AG04450 (cell line): Measurements from ENCODE around the gene TLNRD1. TPM values are rescaled to one million over a fixed set of nuclear protein-coding genes. Genes with fewer than 3 reads are reported as not detected.
A peak's percentile ranks its signal among the peaks of the same experiment; 100 is the strongest.

Source experiments
- CTCF ChIA-PET: fragments of 300-600, 350-600 bp; formaldehyde crosslinking; extraction: SDS; loops from one replicate; lab custom pipeline; 2022; ENCODE audit warnings: antibody characterized with exemption, inconsistent platforms; lab: Charles Lee
- POLR2A ChIA-PET: fragments of 350-600 bp; formaldehyde crosslinking; extraction: SDS; loops from one replicate; lab custom pipeline; 2021; ENCODE audit warnings: antibody characterized with exemption, inconsistent platforms; lab: Yijun Ruan, JAX
- DNase-seq: peaks from one replicate; pipeline ENCODE4 v3.0.0-alpha.2; 2011; ENCODE audit warnings: low read depth, low spot score
- H3K27ac ChIP-seq: one replicate; pipeline ENCODE4 v1.5.1; 2012; ENCODE audit warnings: low read depth, low read length, control low read depth
- H3K27me3 ChIP-seq: one replicate; pipeline ENCODE4 v1.6.0; 2012; ENCODE audit warnings: low read length; ENCODE audit not compliant: control insufficient read depth, insufficient read depth
- H3K4me3 ChIP-seq: 2 replicates; pipeline ENCODE4 v1.5.1; 2011; ENCODE audit warnings: mild to moderate bottlenecking, low read depth, low read length, control low read depth
- H3K9me3 ChIP-seq: 2 replicates; pipeline ENCODE4 v1.5.1; 2012; ENCODE audit warnings: low read length; ENCODE audit not compliant: control insufficient read depth, insufficient read depth
- polyA plus RNA-seq: library from polyadenylated mRNA; depleted of rRNA; stranded (reverse); fragments of >200 nt; gene quantifications from 2 replicates; pipeline ENCODE4 v1.2.3, GENCODE V29; 2011
- TF ChIP-seq, protein P1 (sequence below): IDR thresholded peaks from 2 replicates; pipeline ENCODE4 v1.5.1; 2011; ENCODE audit warnings: low read depth, low read length, control low read depth, inconsistent platforms

TLNRD1 gene
- polyA plus RNA-seq, 1 experiment = 3.5 TPM

DNA sequence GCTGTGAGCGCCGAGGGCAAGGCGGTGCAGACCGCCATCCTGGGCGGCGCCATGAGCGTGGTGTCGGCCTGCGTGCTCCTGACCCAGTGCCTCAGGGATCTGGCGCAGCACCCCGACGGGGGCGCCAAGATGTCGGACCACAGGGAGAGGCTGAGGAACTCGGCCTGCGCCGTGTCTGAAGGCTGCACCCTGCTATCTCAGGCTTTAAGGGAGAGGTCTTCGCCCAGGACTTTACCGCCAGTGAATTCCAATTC, 2.3 kb downstream of the TLNRD1 start:
- CTCF ChIA-PET = interaction anchor here (2.0 kb wide), 1 partner anchor 263 kb away, joined by 6 read pairs; no protein-coding TSS in a partner anchor
- DNase-seq = no peak
- TF ChIP-seq, protein P1, sequence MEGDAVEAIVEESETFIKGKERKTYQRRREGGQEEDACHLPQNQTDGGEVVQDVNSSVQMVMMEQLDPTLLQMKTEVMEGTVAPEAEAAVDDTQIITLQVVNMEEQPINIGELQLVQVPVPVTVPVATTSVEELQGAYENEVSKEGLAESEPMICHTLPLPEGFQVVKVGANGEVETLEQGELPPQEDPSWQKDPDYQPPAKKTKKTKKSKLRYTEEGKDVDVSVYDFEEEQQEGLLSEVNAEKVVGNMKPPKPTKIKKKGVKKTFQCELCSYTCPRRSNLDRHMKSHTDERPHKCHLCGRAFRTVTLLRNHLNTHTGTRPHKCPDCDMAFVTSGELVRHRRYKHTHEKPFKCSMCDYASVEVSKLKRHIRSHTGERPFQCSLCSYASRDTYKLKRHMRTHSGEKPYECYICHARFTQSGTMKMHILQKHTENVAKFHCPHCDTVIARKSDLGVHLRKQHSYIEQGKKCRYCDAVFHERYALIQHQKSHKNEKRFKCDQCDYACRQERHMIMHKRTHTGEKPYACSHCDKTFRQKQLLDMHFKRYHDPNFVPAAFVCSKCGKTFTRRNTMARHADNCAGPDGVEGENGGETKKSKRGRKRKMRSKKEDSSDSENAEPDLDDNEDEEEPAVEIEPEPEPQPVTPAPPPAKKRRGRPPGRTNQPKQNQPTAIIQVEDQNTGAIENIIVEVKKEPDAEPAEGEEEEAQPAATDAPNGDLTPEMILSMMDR = no peak
- Histone ChIP-seq H3K27me3 (no peaks in the 10 kb centered on the region), H3K4me3 (peak overlapping the region; percentile 83; the same call in 1 of the 2 replicates), H3K27ac (no peak overlapping the region), H3K9me3 (peaks cover 6% of the 10 kb centered on the region; the same call in 1 of the 2 replicates)
- POLR2A ChIA-PET = no interaction called here

DNA sequence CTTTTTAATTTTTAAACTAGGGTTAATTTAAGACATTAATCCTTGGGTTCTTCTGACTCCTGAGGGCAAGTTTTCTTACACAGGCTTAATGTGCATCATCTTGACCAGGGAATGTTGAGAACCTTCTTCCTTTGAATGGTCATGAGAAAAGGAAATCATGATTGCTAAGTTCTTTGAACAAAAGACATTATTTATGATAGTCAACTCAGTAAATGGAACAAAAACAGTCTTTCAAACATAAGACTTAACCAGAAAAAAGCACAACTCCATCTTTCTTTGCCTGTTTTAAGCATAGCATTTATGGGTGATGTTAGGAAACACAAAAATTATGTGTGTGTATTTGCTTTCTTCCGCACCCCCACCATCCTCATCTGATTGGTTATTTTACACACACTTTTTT, 5.4 kb downstream of the TLNRD1 start:
- CTCF ChIA-PET = no interaction called here
- no peaks in the 10 kb centered on the region for H3K27me3 ChIP-seq
- POLR2A ChIA-PET = no interaction called here
- H3K27ac ChIP-seq = no peak overlapping the region
- peaks cover 3% of the 10 kb centered on the region; the same call in 1 of the 2 replicates for H3K9me3 ChIP-seq
- no peak for DNase-seq
- H3K4me3 ChIP-seq = no peak overlapping the region
- TF ChIP-seq, protein P1 = no peak

DNA sequence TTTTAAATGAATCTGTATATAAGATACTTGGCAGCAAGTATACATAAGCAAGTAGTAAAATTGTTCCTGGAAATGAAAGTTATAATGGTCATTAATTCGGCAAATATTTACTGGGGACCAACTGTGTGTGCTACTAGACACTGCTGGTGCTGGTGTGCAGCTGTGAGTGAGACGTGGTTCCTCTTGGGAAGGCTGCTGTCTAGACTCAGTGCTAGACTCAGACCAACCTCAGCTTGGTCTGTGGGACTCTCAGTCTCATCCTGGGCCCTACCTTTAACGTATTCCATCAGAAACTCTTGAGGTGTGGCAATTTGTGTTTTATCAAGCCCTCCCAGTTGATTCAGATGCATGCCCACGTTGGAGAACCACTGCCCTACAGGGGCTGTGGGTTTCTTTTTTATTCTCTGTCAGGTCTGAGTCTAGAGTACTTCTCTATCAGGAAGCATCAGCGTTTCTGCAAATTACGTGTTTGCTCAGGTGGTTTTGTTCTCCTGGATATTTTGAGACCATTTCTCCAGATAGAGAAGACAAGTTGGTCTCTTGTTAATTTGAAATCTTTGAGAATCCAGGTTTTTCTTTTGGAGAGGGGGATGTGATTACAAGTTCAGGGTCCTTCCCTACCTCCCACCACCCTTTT, 6.8 kb downstream of the TLNRD1 start:
- Histone ChIP-seq H3K4me3 (no peak overlapping the region), H3K27me3 (no peaks in the 10 kb centered on the region), H3K27ac (no peak overlapping the region), H3K9me3 (peaks cover 3% of the 10 kb centered on the region; the same call in 1 of the 2 replicates)
- DNase-seq = no peak
- CTCF ChIA-PET = interaction anchor here (1.7 kb wide), 1 partner anchor 258 kb away, joined by 7 read pairs; no protein-coding TSS in a partner anchor
- TF ChIP-seq, protein P1 = no peak
- POLR2A ChIA-PET = no interaction called here

DNA sequence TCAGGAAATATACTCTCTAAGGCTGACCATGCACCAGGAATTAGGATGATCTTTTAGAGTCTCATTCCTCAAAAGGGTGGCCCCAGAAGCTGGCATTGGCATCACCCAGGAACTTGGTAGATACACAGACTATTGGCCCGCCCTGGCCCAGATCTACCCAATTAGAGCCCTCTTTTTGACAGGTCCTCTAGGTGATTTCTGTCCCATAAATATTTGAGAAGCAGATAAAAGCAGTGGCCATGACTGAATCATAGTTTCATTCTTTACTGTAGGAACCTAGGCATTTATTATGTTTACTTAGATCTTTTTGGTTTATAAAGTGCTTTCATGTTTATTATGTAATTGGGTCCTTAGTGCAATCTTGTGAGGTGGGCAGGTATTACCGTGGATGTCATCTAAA, 7.6 kb downstream of the TLNRD1 start:
- Histone ChIP-seq H3K27me3 (no peaks in the 10 kb centered on the region), H3K9me3 (no peaks in the 10 kb centered on the region), H3K4me3 (no peak overlapping the region), H3K27ac (no peak overlapping the region)
- ChIA-PET POLR2A (interaction anchor here (0.6 kb wide), 1 partner anchor 66 kb away, joined by 3 read pairs; no protein-coding TSS in a partner anchor), CTCF (interaction anchor here (1.7 kb wide), 1 partner anchor 258 kb away, joined by 7 read pairs; no protein-coding TSS in a partner anchor)
- TF ChIP-seq, protein P1 = no peak
- no peak for DNase-seq

DNA sequence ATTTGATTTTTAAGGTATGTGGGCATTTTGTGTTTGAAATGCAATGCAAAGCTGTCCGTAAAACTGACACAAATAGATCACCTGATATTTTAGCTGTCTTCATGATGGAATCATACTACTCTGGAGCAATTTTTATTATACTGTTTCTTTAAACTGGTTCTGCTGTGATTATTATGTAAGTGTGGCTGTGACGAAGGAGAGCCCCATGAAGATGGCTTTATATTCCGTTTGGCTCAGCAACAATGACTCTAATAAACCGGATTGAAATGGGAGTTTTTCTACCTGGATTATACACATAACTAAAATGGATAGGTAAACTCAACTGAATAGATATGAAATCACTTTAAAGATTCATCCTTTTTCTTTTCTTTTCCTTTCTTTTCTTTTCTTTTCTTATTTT, 9.4 kb downstream of the TLNRD1 start:
- no peaks in the 10 kb centered on the region for H3K27me3 ChIP-seq
- no peak overlapping the region for H3K27ac ChIP-seq
- TF ChIP-seq, protein P1 = no peak
- DNase-seq = no peak
- ChIA-PET CTCF (interaction anchor here (1.1 kb wide), 1 partner anchor 256 kb away, joined by 3 read pairs; no protein-coding TSS in a partner anchor), POLR2A (no interaction called here)
- H3K9me3 ChIP-seq = no peaks in the 10 kb centered on the region
- no peak overlapping the region for H3K4me3 ChIP-seq
